DMS 273 treated with DMSO at 0.1 percent for 48 hours (cell line): ENCODE data around the gene RALBP1.
"Not testable (repeated sequence)": the region's sequence is repeated elsewhere in the genome, so short reads cannot be mapped to it uniquely, and the experiment has no call there.

ENCODE experiments used
- DNase-seq: peaks from one replicate; lab custom pipeline; 2025; lab: John Stamatoyannopoulos, UW

The RALBP1 gene

DNA sequence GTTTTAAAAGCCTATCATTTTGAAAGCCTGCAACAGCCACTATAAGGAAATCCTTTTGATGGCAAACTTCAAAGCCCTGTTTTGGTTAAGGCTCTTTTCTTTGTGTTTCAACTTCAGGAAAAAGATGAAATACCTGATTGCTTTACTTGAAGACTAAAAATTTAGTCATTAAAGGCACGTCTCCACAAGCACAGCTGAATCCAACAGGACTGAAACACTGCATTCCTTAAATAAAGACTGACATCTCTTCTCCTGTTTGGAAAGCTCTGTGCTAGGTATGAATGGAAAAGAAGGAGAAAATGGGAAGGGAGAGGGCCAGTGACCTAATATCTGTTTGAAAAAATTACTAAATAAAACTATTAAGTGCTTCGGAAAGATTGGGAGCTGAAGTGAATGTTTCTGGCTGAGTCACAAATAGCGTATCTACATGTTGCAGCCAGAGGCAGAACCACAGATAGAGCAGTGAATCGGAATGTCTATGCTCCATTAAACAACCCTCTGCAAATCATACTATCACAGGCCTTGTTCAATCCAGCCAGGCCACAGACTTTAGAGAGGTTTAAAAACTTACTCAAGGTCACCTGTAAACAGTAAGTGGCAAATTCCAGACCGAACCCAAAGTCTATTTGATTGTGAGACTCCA lies 21.1 kb upstream of the RALBP1 start:
- DNase-seq, result no peak

DNA sequence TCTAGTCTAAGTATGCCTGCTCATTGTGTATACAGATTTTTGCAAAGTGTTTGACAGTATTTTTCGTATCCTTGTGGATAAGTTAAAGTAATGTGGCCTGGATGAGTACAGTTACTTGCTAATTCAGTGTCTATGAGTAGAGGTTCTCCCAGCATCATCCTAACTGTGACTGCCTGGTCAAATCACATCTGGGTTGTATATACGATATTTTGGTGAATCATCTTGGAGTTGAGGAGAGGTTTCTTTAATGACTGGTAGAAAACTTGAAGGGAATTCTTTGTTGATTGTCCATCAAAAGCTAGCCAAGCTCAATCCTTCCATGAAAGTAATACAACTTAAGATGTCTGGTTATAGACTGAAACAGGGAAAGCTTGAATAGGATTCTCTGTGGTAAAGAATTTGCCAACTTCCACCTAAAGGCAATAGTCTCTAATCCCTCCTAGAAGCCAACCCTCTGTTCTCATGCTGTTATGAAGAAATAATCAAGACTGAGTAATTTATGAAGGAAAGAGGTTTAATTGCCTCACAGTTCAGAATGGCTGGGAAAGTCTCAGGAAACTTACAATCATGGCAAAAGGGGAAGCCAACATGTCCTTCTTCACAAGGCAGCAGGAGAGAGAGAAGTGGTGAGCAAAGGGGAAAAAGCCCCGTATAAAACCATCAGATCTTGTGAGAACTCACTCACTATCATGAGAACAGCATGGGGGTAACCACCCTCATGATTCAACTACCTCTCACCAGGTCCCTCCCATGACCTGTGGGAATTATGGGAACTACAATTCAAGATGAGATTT lies 19.4 kb upstream of the RALBP1 start:
- DNase-seq, result no peak

DNA sequence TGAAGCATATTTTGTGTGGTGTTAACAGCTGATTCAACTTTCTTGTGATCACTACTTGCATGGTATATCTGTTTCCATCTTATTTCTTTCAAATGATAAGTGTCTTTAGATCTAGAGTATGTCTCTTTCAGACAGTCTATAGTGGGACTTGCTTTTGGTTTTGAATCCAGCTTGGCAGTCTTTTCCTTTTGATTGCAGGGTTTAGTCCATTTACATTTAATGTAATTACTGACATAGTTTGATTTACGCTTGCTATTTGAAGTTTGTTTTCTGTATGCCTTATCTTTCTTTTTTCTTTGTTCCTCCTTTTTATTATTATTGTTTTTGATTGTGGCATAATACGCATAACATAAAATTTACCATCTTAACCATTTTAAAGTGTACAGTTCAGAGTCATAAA lies 9.2 kb upstream of the RALBP1 start:
- DNase-seq, result no peak

GRCh38 chr18:9466846-9467245 lies 8.5 kb upstream of the RALBP1 start:
- no peak for DNase-seq

DNA sequence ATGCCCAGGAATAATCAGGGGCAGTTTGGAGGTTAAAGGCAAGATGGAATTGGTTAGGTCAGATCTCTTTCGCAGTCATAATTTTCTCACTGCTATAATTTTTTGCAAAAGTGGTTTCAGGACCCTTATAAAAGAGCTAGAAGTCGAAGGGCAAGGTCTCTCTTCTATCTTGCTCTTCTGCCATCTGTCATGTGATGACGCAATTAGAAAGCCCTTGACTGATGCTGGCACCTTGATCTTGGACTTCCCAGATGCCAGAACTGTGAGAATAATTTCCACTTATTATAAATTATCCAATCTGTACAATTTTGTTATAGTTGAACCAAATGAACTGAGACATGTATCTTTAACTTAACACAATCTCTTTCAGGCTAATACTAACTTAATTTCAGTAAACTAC lies 6.3 kb upstream of the RALBP1 start:
- peak; percentile 22 for DNase-seq

DNA sequence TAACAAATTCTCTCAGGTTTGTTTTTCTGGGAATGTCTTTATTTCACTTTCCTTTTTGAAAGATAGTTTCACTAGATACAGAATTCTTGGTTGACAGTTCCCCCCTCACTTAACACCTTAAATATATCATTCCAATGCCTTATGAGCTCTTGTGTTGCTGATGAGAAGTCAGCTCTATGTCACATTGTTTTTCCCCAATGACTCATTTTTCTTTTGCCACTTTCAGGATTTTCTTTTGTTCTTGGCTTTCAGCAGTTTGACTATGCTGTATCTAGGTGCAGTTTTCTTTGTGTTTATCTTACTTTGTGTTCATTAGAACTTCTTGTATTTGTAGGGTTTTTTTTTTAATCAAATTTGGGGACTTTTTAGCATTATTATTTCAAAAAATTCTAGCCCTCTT lies 5.6 kb upstream of the RALBP1 start:
- DNase-seq, result no peak

GRCh38 chr18:9474108-9474982 lies 968 bp upstream of the RALBP1 start:
- DNase-seq, result peak; percentile 66

DNA sequence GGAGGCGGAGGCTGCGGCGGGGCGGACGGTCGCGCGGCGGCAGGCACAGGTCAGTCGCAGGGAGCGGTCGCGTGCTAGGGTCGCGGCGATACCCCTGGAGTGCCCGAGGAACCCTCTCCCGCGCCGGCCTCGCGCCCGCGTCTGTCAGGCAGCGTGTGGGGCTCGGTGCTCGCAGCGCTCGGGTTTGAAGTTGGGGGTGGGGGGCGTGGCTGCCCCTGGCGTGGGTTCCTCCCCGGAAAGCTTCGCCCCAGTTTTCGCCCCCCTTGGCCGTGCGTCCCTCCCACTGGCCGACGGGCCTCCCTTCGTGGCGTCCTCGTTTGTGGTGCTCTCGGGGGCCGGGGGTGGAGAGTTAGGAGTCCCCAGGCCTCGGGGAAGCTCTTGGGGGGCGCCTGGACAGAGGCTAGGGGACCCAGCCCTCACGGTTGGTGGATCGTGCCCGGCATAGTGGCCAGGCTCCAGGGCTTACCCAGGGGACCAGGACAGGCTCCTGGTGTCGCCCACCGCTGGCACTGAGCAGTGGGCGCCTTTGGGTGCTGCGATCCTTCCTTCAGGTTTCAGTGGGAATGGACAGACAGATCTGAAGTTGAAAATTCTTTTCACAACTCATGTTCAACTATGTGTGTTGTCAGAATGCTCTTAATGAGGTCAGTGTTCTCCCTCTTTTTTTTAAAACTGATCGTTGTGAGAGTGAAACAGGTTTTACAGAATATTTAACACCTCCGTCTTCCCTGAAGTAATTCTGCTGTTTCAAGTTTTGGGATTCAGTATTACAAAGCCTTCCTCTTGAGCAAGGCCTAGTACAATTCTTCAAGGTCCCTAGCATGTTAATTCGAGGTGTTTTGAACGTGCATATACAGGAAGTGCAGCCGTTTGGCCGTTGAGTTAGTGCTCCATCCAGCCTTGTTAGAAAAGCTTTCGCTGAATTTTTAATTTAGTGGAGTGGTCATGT lies 604 bp downstream of the RALBP1 start:
- no peak for DNase-seq

DNA sequence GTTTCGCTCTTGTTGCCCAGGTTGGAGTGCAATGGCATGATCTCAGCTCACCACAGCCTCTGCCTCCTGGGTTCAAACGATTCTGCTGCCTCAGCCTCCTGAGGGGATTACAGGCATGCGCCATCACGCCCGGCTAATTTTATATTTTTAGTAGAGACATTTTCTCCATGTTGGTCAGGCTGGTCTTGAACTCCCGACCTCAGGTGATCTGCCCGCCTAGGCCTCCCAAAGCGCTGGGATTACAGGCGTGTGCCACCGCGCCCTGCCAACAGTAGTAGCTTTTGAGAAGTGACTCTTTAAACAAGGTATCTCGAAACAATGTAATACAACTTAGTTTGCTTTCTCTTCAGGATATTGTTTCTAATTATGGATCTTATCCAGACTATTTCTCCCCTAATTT lies 1.6 kb downstream of the RALBP1 start:
- DNase-seq, result not testable (repeated sequence)

- DNase-seq, result no peak
Observed at GRCh38 chr18:9477509-9477908, 2.2 kb downstream of the RALBP1 start.

- DNase-seq, result no peak
Observed at GRCh38 chr18:9478545-9478944, 3.2 kb downstream of the RALBP1 start.

GRCh38 chr18:9482790-9483189 lies 7.5 kb downstream of the RALBP1 start:
- no peak for DNase-seq

DNA sequence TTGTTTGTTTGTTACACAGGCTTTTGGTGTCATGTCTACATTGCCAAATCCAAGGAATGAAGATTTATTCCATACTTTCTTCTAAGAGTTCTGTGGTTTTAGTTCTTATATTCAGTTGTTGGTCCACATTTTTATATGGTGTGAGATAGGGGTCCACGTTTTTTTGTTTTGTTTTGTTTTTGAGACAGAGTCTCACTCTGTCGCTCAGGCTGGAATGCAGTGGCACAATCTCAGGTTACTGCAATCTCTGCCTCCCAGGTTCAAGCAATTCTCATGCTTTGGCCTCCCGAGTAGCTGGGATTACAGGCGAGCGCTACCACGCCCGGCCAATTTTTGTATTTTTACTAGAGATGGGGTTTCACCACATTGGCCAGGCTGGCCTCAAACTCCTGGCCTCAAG lies 8.2 kb downstream of the RALBP1 start:
- DNase-seq, result no peak

GRCh38 chr18:9484856-9485255 lies 9.5 kb downstream of the RALBP1 start:
- not testable (repeated sequence) for DNase-seq

DNA sequence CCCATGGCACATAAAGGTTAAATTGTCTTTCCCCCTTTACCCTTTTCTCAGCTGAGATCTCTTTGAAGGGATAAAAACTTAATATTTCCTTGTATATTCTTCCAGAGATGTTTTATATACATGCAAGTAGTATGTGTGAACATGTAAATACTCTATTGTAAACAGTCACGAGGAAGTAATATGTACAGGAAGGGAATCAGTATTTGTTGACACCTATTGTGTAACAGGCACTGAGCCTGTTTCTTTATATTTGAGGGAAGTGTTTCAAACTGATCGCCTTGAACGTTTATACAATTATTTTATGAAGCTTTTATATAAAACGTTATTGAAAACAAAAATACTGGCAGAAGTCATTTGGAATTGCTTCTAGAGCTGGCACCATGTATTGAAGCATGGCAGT lies 13.2 kb downstream of the RALBP1 start:
- no peak for DNase-seq

- DNase-seq, result no peak
Observed at GRCh38 chr18:9494778-9495331, 19.5 kb downstream of the RALBP1 start.

GRCh38 chr18:9495465-9495864 lies 20.2 kb downstream of the RALBP1 start:
- no peak for DNase-seq

- no peak for DNase-seq
Observed at GRCh38 chr18:9495916-9496705, 20.8 kb downstream of the RALBP1 start.

GRCh38 chr18:9506046-9506792 lies 30.9 kb downstream of the RALBP1 start:
- peak; percentile 89 for DNase-seq
